Activated CD8-positive, alpha-beta memory T cell treated with anti-CD3 and anti-CD28 coated beads for 4 hours (primary cell): Measurements from ENCODE around the gene KCNQ2.

ENCODE experiments used
- DNase-seq, 2 donors: peaks; one replicate each; pipeline ENCODE4 v3.0.0-alpha.2; 2020; ENCODE audit warnings: low read depth in 2 of 2

The KCNQ2 gene

GRCh38 chr20:63369024-63369530, 103.4 kb downstream of the KCNQ2 start:
- no peak for DNase-seq

GRCh38 chr20:63368151-63368550, 104.3 kb downstream of the KCNQ2 start:
- no peak for DNase-seq

GRCh38 chr20:63367446-63368055, 104.9 kb downstream of the KCNQ2 start:
- DNase-seq: no peak

- DNase-seq: no peak
Measured at GRCh38 chr20:63366390-63367365, 105.8 kb downstream of the KCNQ2 start.

- no peak for DNase-seq
Measured at GRCh38 chr20:63365601-63366389, 106.7 kb downstream of the KCNQ2 start.

GRCh38 chr20:63364801-63365585, 107.5 kb downstream of the KCNQ2 start:
- no peak for DNase-seq

- DNase-seq: no peak
Measured at GRCh38 chr20:63363981-63364561, 108.4 kb downstream of the KCNQ2 start.

GRCh38 chr20:63363013-63363957, 109.2 kb downstream of the KCNQ2 start:
- DNase-seq: no peak

GRCh38 chr20:63362436-63363009, 109.9 kb downstream of the KCNQ2 start:
- no peak for DNase-seq

- DNase-seq: no peak
Measured at GRCh38 chr20:63361519-63362435, 110.7 kb downstream of the KCNQ2 start.

GRCh38 chr20:63360850-63361518, 111.5 kb downstream of the KCNQ2 start, which contains the start of gene CHRNA4:
TSS of gene CHRNA4 (minus strand) at chr20:63361349. CDS start at chr20:63361165, 184 bp downstream.
- no peak for DNase-seq

GRCh38 chr20:63359937-63360849, 112.3 kb downstream of the KCNQ2 start:
- no peak for DNase-seq

- DNase-seq: no peak
Measured at GRCh38 chr20:63359164-63359934, 113.1 kb downstream of the KCNQ2 start.

- DNase-seq: no peak
Measured at GRCh38 chr20:63357921-63358905, 114.2 kb downstream of the KCNQ2 start.
